A673 (cell line): ENCODE measurements around the gene MAD2L2. TPM values are rescaled to one million over a fixed set of nuclear protein-coding genes. Genes with fewer than 3 reads are reported as not detected.

ENCODE experiments used
- BruUV-seq: library from RNA; stranded (reverse); fragments of 400-500 nt; replicated peaks from 2 replicates; lab custom pipeline; 2021; lab: Mats Ljungman, UMichigan
- CTCF ChIA-PET: fragments of 300-600 bp; sonication (Branson Sonifier 250); formaldehyde crosslinking; loops from one replicate; lab custom pipeline; 2022; ENCODE audit warnings: antibody characterized with exemption; lab: Charles Lee
- POLR2A ChIA-PET: fragments of 300-600 bp; sonication (Branson Sonifier 250); formaldehyde crosslinking; loops from one replicate; lab custom pipeline; 2022; ENCODE audit warnings: antibody characterized with exemption; ENCODE audit not compliant: low non-redundant PET; lab: Charles Lee
- DNase-seq: peaks from one replicate; pipeline ENCODE4 v3.0.0-alpha.2; 2015; ENCODE audit warnings: low spot score
- H3K27ac ChIP-seq: fragments of 200-600 bp; sonication (generic); 2 replicates; pipeline ENCODE4 v1.5.1; 2016; ENCODE audit warnings: mixed run types, low read depth, mild to moderate bottlenecking, mixed read lengths, antibody characterized with exemption, low read length; ENCODE audit not compliant: poor library complexity, severe bottlenecking
- H3K27me3 ChIP-seq: fragments of 200-600 bp; sonication (generic); replicated peaks from 2 replicates; pipeline ENCODE4 v1.6.1; 2017; ENCODE audit warnings: mixed run types, low read depth, mild to moderate bottlenecking, mixed read lengths, antibody characterized with exemption, low read length; ENCODE audit not compliant: insufficient read depth, poor library complexity
- H3K36me3 ChIP-seq: fragments of 200-600 bp; sonication (generic); 2 replicates; pipeline ENCODE4 v1.6.1; 2016; ENCODE audit warnings: mixed run types, mild to moderate bottlenecking, mixed read lengths, antibody characterized with exemption, low read length; ENCODE audit not compliant: insufficient read depth, poor library complexity, severe bottlenecking
- H3K4me1 ChIP-seq: fragments of 200-600 bp; sonication (generic); 2 replicates; pipeline ENCODE4 v1.6.1; 2017; ENCODE audit warnings: mixed run types, mild to moderate bottlenecking, mixed read lengths, antibody characterized with exemption, low read length; ENCODE audit not compliant: insufficient read depth, poor library complexity, severe bottlenecking
- H3K4me3 ChIP-seq: fragments of 200-600 bp; sonication (generic); 2 replicates; pipeline ENCODE4 v1.5.1; 2016; ENCODE audit warnings: low read depth, mixed run types, mild to moderate bottlenecking, mixed read lengths, low read length; ENCODE audit not compliant: poor library complexity, severe bottlenecking
- H3K9me3 ChIP-seq: fragments of 200-600 bp; sonication (generic); 2 replicates; pipeline ENCODE4 v1.6.1; 2016; ENCODE audit warnings: mixed run types, low read depth, mild to moderate bottlenecking, mixed read lengths, antibody characterized with exemption, low read length; ENCODE audit not compliant: poor library complexity, severe bottlenecking
- EZH2 ChIP-seq: fragments of 200-600 bp; sonication (generic); IDR thresholded peaks from 2 replicates; pipeline ENCODE4 v1.6.1; 2017; ENCODE audit warnings: borderline replicate concordance, low read depth, mild to moderate bottlenecking, mixed read lengths, antibody characterized with exemption, low read length; ENCODE audit not compliant: poor library complexity, severe bottlenecking
- intact Hi-C: fragments of 100-400 bp; cut with micrococcal nuclease; formaldehyde crosslinking; loops from one replicate; pipeline ENCODE4 v1.10.0; 2022; ENCODE audit not compliant: unreplicated experiment
- total RNA-seq: library from RNA; stranded (reverse); gene quantifications from 2 replicates; pipeline ENCODE4 v1.2.3, GENCODE V29; 2021
- TF ChIP-seq, protein P1 (sequence below): fragments of 300-800, 200-600 bp; sonication (generic); conservative IDR thresholded peaks from 2 replicates; pipeline ENCODE4 v1.5.1; 2017; ENCODE audit warnings: low read depth, mild to moderate bottlenecking, antibody characterized with exemption, low read length, moderate library complexity, mixed read lengths

The MAD2L2 gene
- total RNA-seq, 1 experiment from 2014 or later: 134 TPM

DNA sequence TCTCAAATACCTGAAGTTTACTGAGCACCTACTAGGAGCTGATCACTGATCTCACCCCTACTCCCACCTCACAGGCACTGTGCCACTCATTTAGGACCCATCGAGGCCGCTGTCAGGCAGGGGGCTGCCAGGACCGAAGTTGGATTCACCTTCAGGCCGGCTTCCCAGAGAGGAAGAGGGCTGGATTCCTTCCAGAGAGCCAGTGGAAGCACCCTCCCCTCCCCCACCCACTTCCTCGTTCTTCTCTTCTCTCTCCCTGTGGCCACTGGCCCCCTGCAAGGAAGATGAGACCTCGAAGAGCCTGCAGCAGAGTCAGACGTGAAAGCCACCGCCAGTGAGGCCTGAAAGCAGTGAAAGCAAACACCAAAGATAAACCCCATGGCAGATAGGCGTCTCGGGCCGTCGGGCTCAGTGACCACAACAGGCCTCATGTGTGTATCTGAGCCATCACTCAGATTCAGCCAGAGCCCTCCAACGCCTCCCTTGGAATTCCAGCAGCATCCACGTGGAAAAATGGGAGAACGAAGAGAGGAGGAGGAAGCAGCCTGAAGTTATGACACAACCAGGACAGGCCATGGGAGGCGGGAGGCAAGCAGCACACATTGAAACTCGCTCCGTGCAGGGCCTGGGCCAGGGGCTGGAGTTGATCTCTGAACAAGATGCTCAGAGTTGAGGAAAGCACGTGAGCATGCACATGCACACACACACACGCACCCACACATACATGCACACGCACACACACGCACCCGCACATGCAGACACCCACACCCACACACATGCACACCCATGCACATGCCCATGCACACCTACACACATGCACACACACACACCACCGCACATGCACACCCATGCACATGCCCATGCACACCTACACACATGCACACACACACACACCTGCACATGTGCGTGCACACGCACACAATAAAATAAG, 48.8 kb upstream of the MAD2L2 start:
- H3K36me3 ChIP-seq: no peaks in the 10 kb centered on the region
- no TSS peak for BruUV-seq
- peaks cover 29% of the 10 kb centered on the region for H3K4me1 ChIP-seq
- no peak overlapping the region for H3K4me3 ChIP-seq
- no peak overlapping the region for H3K27ac ChIP-seq
- TF ChIP-seq, protein P1, sequence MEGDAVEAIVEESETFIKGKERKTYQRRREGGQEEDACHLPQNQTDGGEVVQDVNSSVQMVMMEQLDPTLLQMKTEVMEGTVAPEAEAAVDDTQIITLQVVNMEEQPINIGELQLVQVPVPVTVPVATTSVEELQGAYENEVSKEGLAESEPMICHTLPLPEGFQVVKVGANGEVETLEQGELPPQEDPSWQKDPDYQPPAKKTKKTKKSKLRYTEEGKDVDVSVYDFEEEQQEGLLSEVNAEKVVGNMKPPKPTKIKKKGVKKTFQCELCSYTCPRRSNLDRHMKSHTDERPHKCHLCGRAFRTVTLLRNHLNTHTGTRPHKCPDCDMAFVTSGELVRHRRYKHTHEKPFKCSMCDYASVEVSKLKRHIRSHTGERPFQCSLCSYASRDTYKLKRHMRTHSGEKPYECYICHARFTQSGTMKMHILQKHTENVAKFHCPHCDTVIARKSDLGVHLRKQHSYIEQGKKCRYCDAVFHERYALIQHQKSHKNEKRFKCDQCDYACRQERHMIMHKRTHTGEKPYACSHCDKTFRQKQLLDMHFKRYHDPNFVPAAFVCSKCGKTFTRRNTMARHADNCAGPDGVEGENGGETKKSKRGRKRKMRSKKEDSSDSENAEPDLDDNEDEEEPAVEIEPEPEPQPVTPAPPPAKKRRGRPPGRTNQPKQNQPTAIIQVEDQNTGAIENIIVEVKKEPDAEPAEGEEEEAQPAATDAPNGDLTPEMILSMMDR: no peak
- no peak for TF ChIP-seq EZH2
- no peak for DNase-seq
- no peaks in the 10 kb centered on the region for H3K27me3 ChIP-seq
- intact Hi-C loops: no loop called here
- no peaks in the 10 kb centered on the region for H3K9me3 ChIP-seq
- CTCF ChIA-PET: interaction anchor here (1.2 to 1.8 kb wide), 3 partner anchors 21 to 84 kb away, joined by 4 to 6 read pairs (median 4); partner anchors contain the start of gene FBXO6
- POLR2A ChIA-PET: interaction anchor here (0.7 kb wide), 1 partner anchor 438 kb away, joined by 4 read pairs; no protein-coding TSS in a partner anchor

- Histone ChIP-seq H3K36me3 (no peaks in the 10 kb centered on the region), H3K9me3 (no peaks in the 10 kb centered on the region), H3K4me3 (no peak overlapping the region), H3K4me1 (peaks cover 29% of the 10 kb centered on the region), H3K27ac (no peak overlapping the region), H3K27me3 (no peaks in the 10 kb centered on the region)
- BruUV-seq: no TSS peak
- ChIA-PET CTCF (interaction anchor here (1.8 kb wide), 1 partner anchor 83 kb away, joined by 4 read pairs; no protein-coding TSS in a partner anchor), POLR2A (no interaction called here)
- TF ChIP-seq, protein P1: no peak
- no peak for TF ChIP-seq EZH2
- no peak for DNase-seq
- intact Hi-C loops: no loop called here
Observed at GRCh38 chr1:11729155-11729497, 48.2 kb upstream of the MAD2L2 start.

GRCh38 chr1:11728126-11728806, 47.3 kb upstream of the MAD2L2 start:
- no peak overlapping the region for H3K27ac ChIP-seq

More at GRCh38 chr1:11728126-11728806, 47.3 kb upstream of the MAD2L2 start:
- POLR2A ChIA-PET: no interaction called here
- H3K27me3 ChIP-seq: no peaks in the 10 kb centered on the region
- no TSS peak for BruUV-seq
- H3K4me1 ChIP-seq: peaks cover 29% of the 10 kb centered on the region
- intact Hi-C loops: no loop called here
- DNase-seq: no peak
- CTCF ChIA-PET: interaction anchor here (0.6 kb wide), 1 partner anchor 87 kb away, joined by 4 read pairs; no protein-coding TSS in a partner anchor
- H3K36me3 ChIP-seq: no peaks in the 10 kb centered on the region
- no peak overlapping the region for H3K4me3 ChIP-seq
- H3K9me3 ChIP-seq: no peaks in the 10 kb centered on the region
- no peak for TF ChIP-seq EZH2
- TF ChIP-seq, protein P1: no peak
